ENCODE results near the gene CCDC179. TPM values are rescaled to one million over a fixed set of nuclear protein-coding genes. Genes with fewer than 3 reads are reported as not detected.
A peak's percentile ranks its signal among the peaks of the same experiment; 100 is the strongest.

The CCDC179 gene
- total and polyA plus RNA-seq, 2 of the 13 experiments (the other 11 are each of a cell fraction or from before 2014, with no cell fraction given), result not detected

DNA sequence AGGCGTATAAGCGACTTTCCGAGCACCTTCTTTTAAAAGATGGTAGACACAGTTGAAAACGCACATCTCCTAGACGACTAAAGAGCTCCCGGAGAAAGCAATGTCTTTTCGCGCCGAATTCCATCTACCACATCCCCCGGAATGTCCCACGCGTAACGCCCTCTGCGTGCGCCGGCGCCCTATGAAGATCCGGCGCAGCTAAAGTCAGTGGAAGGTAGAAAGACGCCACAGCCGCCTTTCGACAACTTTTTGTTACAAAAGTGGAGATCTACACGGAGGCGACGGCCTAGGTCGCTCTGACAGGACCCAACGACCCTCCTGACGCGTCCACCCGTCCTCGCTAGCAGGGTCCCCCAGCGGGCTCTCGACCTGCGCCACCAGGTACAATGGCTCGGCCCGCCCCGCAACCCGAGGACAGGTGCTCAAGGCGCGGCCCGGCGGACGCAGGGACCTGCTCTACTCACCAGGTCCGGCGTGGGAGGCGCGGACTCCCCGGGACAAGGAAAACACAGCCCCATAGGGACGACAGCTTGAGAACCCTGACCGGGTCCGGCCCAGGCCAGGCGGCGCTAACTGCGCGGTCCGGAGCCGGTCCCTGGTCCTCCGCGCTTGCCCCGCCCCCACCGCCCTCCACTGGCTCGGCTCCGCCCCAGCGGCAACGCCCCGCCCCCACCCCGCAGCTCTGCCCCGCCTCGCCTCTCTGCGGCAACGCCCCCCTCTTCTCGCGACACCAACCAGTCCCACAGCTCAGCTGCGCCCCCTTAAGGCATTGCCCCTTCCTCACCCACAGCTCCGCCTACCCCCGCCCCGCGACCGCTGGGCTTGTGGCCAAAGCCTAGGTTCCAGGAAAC lies 30.8 kb downstream of the CCDC179 start, which contains the start of gene SVIP (continued):
- TF ChIP-seq NR2F1 (CRISPR knock-in tag; IDR thresholded peaks at IDR 0.05), result no peak
- peak; percentile 69 for TF ChIP-seq STAG1 (CRISPR knock-in tag; IDR thresholded peaks at IDR 0.05)
- TF ChIP-seq ZNF124 (CRISPR knock-in tag; IDR thresholded peaks at IDR 0.05), result no peak
- no peak for TF ChIP-seq NR2F2 (IDR thresholded peaks at IDR 0.05; ENCODE audit: borderline replicate concordance, low read depth)
- TF ChIP-seq TSC22D2 (CRISPR knock-in tag; IDR thresholded peaks at IDR 0.05; ENCODE audit: borderline replicate concordance), result peak; percentile 62; the same call in 1 of the 2 replicates
- TF ChIP-seq TEAD3 (CRISPR knock-in tag; optimal IDR thresholded peaks at IDR 0.05; ENCODE audit: borderline replicate concordance), result peak; percentile 63
- TF ChIP-seq, protein P1, sequence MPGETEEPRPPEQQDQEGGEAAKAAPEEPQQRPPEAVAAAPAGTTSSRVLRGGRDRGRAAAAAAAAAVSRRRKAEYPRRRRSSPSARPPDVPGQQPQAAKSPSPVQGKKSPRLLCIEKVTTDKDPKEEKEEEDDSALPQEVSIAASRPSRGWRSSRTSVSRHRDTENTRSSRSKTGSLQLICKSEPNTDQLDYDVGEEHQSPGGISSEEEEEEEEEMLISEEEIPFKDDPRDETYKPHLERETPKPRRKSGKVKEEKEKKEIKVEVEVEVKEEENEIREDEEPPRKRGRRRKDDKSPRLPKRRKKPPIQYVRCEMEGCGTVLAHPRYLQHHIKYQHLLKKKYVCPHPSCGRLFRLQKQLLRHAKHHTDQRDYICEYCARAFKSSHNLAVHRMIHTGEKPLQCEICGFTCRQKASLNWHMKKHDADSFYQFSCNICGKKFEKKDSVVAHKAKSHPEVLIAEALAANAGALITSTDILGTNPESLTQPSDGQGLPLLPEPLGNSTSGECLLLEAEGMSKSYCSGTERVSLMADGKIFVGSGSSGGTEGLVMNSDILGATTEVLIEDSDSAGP (CRISPR knock-in tag; IDR thresholded peaks at IDR 0.05; ENCODE audit: borderline replicate concordance), result peak; percentile 52
- TF ChIP-seq KDM1A (CRISPR knock-in tag; IDR thresholded peaks at IDR 0.05), result no peak
- TF ChIP-seq, protein P2, sequence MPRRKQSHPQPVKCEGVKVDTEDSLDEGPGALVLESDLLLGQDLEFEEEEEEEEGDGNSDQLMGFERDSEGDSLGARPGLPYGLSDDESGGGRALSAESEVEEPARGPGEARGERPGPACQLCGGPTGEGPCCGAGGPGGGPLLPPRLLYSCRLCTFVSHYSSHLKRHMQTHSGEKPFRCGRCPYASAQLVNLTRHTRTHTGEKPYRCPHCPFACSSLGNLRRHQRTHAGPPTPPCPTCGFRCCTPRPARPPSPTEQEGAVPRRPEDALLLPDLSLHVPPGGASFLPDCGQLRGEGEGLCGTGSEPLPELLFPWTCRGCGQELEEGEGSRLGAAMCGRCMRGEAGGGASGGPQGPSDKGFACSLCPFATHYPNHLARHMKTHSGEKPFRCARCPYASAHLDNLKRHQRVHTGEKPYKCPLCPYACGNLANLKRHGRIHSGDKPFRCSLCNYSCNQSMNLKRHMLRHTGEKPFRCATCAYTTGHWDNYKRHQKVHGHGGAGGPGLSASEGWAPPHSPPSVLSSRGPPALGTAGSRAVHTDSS (CRISPR knock-in tag; conservative IDR thresholded peaks at IDR 0.05), result no peak
- peak; percentile 78; the same call in 1 of the 2 replicates for TF ChIP-seq ZBTB38 (CRISPR knock-in tag; IDR thresholded peaks at IDR 0.05)
- TF ChIP-seq, protein P3, sequence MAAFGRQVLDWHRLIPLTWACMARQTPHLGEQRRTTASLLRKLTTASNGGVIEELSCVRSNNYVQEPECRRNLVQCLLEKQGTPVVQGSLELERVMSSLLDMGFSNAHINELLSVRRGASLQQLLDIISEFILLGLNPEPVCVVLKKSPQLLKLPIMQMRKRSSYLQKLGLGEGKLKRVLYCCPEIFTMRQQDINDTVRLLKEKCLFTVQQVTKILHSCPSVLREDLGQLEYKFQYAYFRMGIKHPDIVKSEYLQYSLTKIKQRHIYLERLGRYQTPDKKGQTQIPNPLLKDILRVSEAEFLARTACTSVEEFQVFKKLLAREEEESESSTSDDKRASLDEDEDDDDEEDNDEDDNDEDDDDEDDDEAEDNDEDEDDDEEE (CRISPR knock-in tag; IDR thresholded peaks at IDR 0.05), result no peak
- TF ChIP-seq ZNF891 (CRISPR knock-in tag; IDR thresholded peaks at IDR 0.05), result peak; percentile 37; the same call in 1 of the 2 replicates
- TF ChIP-seq MED1 (CRISPR knock-in tag; IDR thresholded peaks at IDR 0.05), result peak; percentile 36
- TF ChIP-seq, protein P4, sequence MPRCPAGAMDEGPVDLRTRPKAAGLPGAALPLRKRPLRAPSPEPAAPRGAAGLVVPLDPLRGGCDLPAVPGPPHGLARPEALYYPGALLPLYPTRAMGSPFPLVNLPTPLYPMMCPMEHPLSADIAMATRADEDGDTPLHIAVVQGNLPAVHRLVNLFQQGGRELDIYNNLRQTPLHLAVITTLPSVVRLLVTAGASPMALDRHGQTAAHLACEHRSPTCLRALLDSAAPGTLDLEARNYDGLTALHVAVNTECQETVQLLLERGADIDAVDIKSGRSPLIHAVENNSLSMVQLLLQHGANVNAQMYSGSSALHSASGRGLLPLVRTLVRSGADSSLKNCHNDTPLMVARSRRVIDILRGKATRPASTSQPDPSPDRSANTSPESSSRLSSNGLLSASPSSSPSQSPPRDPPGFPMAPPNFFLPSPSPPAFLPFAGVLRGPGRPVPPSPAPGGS (CRISPR knock-in tag; IDR thresholded peaks at IDR 0.05), result no peak
- TF ChIP-seq SIX4 (CRISPR knock-in tag; IDR thresholded peaks at IDR 0.05), result no peak
- peak; percentile 32; the same call in 1 of the 2 replicates for TF ChIP-seq ZNF44 (CRISPR knock-in tag; IDR thresholded peaks at IDR 0.05)
- TF ChIP-seq, protein P5, sequence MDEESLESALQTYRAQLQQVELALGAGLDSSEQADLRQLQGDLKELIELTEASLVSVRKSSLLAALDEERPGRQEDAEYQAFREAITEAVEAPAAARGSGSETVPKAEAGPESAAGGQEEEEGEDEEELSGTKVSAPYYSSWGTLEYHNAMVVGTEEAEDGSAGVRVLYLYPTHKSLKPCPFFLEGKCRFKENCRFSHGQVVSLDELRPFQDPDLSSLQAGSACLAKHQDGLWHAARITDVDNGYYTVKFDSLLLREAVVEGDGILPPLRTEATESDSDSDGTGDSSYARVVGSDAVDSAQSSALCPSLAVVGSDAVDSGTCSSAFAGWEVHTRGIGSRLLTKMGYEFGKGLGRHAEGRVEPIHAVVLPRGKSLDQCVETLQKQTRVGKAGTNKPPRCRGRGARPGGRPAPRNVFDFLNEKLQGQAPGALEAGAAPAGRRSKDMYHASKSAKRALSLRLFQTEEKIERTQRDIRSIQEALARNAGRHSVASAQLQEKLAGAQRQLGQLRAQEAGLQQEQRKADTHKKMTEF (CRISPR knock-in tag; IDR thresholded peaks at IDR 0.05), result peak; percentile 64; the same call in 1 of the 2 replicates
- no peak for TF ChIP-seq ZSCAN22 (CRISPR knock-in tag; IDR thresholded peaks at IDR 0.05)
- TF ChIP-seq TEAD2 (CRISPR knock-in tag; IDR thresholded peaks at IDR 0.05), result no peak
- TF ChIP-seq NR2F6 (IDR thresholded peaks at IDR 0.05), result no peak
- TF ChIP-seq NR2F6 (CRISPR knock-in tag; IDR thresholded peaks at IDR 0.05), result peak; percentile 57; the same call in 1 of the 2 replicates
- 0 out of 2 replicates have a peak, but pooled peaks have one; percentile 35 for TF ChIP-seq ZNF546 (CRISPR knock-in tag; conservative IDR thresholded peaks at IDR 0.05)
- TF ChIP-seq CCDC6 (CRISPR knock-in tag; IDR thresholded peaks at IDR 0.05), result no peak; the same call in 1 of the 2 replicates
- no peak for TF ChIP-seq ZNF264 (CRISPR knock-in tag; IDR thresholded peaks at IDR 0.05)
